ENCODE measurements around the gene IKBKE.

The IKBKE gene

DNA sequence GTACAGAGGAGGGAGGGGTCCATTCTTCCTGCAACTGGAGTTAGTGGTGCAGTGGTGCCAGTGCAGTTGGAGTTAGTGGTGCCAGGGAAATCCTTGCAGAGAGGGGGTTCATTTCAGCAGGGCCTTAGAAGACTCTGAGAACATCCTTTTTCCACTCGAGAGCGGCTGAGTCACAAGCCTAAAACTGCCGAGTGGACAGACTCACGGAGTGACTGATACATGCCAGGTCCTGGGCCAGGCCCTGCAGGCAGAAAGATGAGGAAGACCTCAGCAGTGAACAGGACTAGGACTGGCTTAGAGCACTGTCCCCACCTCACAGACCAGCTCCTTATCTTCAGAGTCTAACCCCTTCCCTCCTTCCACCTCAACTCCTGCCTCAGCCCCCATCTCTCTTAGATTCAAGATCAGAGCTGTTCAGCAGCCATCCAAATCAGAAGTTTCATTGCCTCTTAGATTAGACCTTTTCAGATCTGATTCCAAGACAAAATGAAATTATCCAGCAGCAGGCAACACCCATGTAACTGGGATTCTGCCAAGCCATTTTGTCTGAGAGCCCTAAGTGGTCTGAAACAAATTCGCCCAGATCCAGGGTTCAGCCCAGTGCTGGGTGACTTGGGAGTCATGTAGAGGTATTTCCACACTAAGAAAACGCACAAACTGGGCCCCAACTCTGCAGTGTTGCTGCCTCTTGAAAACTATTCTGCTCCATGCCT is 12.7 kb upstream of the IKBKE start:
- TF ChIP-seq, protein P1, sequence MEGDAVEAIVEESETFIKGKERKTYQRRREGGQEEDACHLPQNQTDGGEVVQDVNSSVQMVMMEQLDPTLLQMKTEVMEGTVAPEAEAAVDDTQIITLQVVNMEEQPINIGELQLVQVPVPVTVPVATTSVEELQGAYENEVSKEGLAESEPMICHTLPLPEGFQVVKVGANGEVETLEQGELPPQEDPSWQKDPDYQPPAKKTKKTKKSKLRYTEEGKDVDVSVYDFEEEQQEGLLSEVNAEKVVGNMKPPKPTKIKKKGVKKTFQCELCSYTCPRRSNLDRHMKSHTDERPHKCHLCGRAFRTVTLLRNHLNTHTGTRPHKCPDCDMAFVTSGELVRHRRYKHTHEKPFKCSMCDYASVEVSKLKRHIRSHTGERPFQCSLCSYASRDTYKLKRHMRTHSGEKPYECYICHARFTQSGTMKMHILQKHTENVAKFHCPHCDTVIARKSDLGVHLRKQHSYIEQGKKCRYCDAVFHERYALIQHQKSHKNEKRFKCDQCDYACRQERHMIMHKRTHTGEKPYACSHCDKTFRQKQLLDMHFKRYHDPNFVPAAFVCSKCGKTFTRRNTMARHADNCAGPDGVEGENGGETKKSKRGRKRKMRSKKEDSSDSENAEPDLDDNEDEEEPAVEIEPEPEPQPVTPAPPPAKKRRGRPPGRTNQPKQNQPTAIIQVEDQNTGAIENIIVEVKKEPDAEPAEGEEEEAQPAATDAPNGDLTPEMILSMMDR (IDR thresholded peaks at IDR 0.05; ENCODE audit: low read depth, low read length, poor library complexity, severe bottlenecking): no peak
- no peak for TF ChIP-seq EZH2phosphoT487 (IDR thresholded peaks at IDR 0.05; ENCODE audit: borderline replicate concordance, low read length)
- Histone ChIP-seq H3F3A (ENCODE audit: control insufficient read depth, insufficient read depth) (no peaks in the 10 kb centered on the region), H3K9me2 (replicated peaks; ENCODE audit: control insufficient read depth, low read length) (no peaks in the 10 kb centered on the region), H4K20me1 (ENCODE audit: control insufficient read depth, insufficient read depth, low read depth, low read length) (no peaks in the 10 kb centered on the region), H3K36me3 (ENCODE audit: control insufficient read depth, low read length) (peaks cover 6% of the 10 kb centered on the region; the same call in 1 of the 2 replicates), H3K4me3 (ENCODE audit: low read length) (no peak overlapping the region), H3K4me2 (ENCODE audit: low read length) (no peak overlapping the region), H3K4me1 (ENCODE audit: control insufficient read depth, low read length) (no peaks in the 10 kb centered on the region), H3K9me3 (ENCODE audit: control insufficient read depth, insufficient read depth, low read length) (no peaks in the 10 kb centered on the region), H3K27me3 (ENCODE audit: control insufficient read depth, low read length) (no peaks in the 10 kb centered on the region), H3K79me2 (ENCODE audit: control insufficient read depth, low read length) (no peaks in the 10 kb centered on the region), H3K27ac (ENCODE audit: low read depth, low read length) (no peak overlapping the region)

DNA sequence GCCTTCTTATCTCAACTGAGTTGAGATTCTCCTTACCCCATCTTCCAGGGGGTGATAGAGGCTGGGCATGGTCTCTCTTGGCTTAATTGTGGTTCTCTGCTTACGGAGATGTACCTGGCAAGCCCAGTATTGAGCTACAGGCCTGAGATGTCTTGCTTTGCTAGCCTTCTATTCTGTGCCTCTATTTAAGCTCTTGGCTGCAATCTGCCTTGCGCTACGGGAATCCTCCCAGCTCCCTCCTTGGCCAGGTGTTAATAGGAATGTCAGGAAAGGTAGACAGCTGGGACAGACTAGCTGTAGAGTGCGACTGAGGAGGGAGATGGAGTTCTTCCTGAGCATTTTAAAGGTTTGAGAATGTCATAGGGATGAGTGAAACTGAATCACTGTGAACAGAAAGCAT is 10.6 kb upstream of the IKBKE start:
- no peak for TF ChIP-seq EZH2phosphoT487 (IDR thresholded peaks at IDR 0.05; ENCODE audit: borderline replicate concordance, low read length)
- TF ChIP-seq, protein P1 (IDR thresholded peaks at IDR 0.05; ENCODE audit: low read depth, low read length, poor library complexity, severe bottlenecking): no peak
- no peak overlapping the region for H3K27ac ChIP-seq (ENCODE audit: low read depth, low read length)
- peaks cover 3% of the 10 kb centered on the region; the same call in 1 of the 2 replicates for H3K36me3 ChIP-seq (ENCODE audit: control insufficient read depth, low read length)
- H3K4me1 ChIP-seq (ENCODE audit: control insufficient read depth, low read length): no peaks in the 10 kb centered on the region
- H3K4me2 ChIP-seq (ENCODE audit: low read length): no peak overlapping the region
- H3F3A ChIP-seq (ENCODE audit: control insufficient read depth, insufficient read depth): no peaks in the 10 kb centered on the region
- no peaks in the 10 kb centered on the region for H3K9me2 ChIP-seq (replicated peaks; ENCODE audit: control insufficient read depth, low read length)
- H4K20me1 ChIP-seq (ENCODE audit: control insufficient read depth, insufficient read depth, low read depth, low read length): no peaks in the 10 kb centered on the region
- H3K4me3 ChIP-seq (ENCODE audit: low read length): no peak overlapping the region
- H3K79me2 ChIP-seq (ENCODE audit: control insufficient read depth, low read length): no peaks in the 10 kb centered on the region
- no peaks in the 10 kb centered on the region for H3K9me3 ChIP-seq (ENCODE audit: control insufficient read depth, insufficient read depth, low read length)
- H3K27me3 ChIP-seq (ENCODE audit: control insufficient read depth, low read length): no peaks in the 10 kb centered on the region

DNA sequence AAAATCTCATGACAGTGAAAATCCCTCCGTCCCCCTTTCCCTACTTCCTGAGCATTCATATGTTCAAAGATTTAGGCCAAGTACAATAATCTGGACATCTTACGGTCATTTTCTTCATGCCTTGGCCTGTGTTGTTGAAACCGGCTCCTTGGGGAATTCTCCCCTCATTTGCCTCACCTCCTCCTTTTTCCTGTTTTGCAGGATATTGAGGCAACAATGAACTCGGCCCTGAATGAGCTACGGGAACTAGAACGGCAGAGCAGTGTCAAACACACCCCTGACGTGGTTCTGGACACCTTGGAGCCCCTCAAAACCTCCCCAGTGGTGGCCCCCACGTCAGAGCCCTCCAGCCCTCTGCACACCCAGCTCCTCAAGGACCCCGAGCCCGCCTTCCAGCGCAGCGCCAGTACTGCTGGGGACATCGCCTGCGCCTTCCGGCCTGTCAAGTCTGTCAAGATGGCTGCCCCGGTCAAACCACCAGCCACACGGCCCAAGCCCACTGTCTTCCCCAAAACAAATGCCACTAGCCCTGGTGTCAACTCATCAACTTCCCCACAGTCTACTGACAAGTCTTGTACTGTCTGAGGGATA is 9.3 kb upstream of the IKBKE start:
- no peak overlapping the region for H3K4me2 ChIP-seq (ENCODE audit: low read length)
- H3K36me3 ChIP-seq (ENCODE audit: control insufficient read depth, low read length): 0 out of 2 replicates have a peak, but pooled peaks cover 3% of the 10 kb centered on the region
- TF ChIP-seq, protein P1 (IDR thresholded peaks at IDR 0.05; ENCODE audit: low read depth, low read length, poor library complexity, severe bottlenecking): no peak
- TF ChIP-seq EZH2phosphoT487 (IDR thresholded peaks at IDR 0.05; ENCODE audit: borderline replicate concordance, low read length): no peak
- H3K9me2 ChIP-seq (replicated peaks; ENCODE audit: control insufficient read depth, low read length): no peaks in the 10 kb centered on the region
- no peak overlapping the region for H3K27ac ChIP-seq (ENCODE audit: low read depth, low read length)
- no peaks in the 10 kb centered on the region for H3K79me2 ChIP-seq (ENCODE audit: control insufficient read depth, low read length)
- H4K20me1 ChIP-seq (ENCODE audit: control insufficient read depth, insufficient read depth, low read depth, low read length): no peaks in the 10 kb centered on the region
- no peaks in the 10 kb centered on the region for H3F3A ChIP-seq (ENCODE audit: control insufficient read depth, insufficient read depth)
- H3K9me3 ChIP-seq (ENCODE audit: control insufficient read depth, insufficient read depth, low read length): no peaks in the 10 kb centered on the region
- H3K4me3 ChIP-seq (ENCODE audit: low read length): no peak overlapping the region
- H3K4me1 ChIP-seq (ENCODE audit: control insufficient read depth, low read length): no peaks in the 10 kb centered on the region
- no peaks in the 10 kb centered on the region for H3K27me3 ChIP-seq (ENCODE audit: control insufficient read depth, low read length)

Data from DOHH2 (cell line).